GM12891 (cell line): ENCODE results near the gene PTPRN2.

Experiments used
- DNase-seq: peaks from one replicate; pipeline ENCODE4 v3.0.0; 2011; ENCODE audit warnings: low spot score; ENCODE audit not compliant: insufficient read length
- FAIRE-seq: peaks from 2 replicates; lab custom pipeline; 2011; peaks lifted over from hg19 to GRCh38; lab: Jason Lieb, UNC
- PAX5 ChIP-seq: IDR thresholded peaks from 2 replicates; pipeline ENCODE4 v1.6.1; 2011; ENCODE audit warnings: low read length, moderate library complexity, mild to moderate bottlenecking; ENCODE audit not compliant: insufficient read depth, severe bottlenecking
- POLR2A ChIP-seq: IDR thresholded peaks from 2 replicates; pipeline ENCODE4 v1.6.1; 2011; ENCODE audit warnings: low read depth, low read length, control low read depth
- POLR2AphosphoS5 ChIP-seq: IDR thresholded peaks from 2 replicates; pipeline ENCODE4 v1.6.1; 2011; ENCODE audit warnings: low read depth, low read length, control low read depth
- POU2F2 ChIP-seq: IDR thresholded peaks from 2 replicates; pipeline ENCODE4 v1.6.1; 2011; ENCODE audit warnings: low read depth, mild to moderate bottlenecking, control low read depth, low read length, moderate library complexity
- SPI1 ChIP-seq: IDR thresholded peaks from 2 replicates; pipeline ENCODE4 v1.6.1; 2011; ENCODE audit warnings: low read depth, low read length, control low read depth
- TAF1 ChIP-seq: IDR thresholded peaks from 2 replicates; pipeline ENCODE4 v1.6.1; 2011; ENCODE audit warnings: low read depth, low read length, control low read depth

PTPRN2 gene

GRCh38 chr7:157540606-157541294 is 1046.9 kb downstream of the PTPRN2 start:
- TF ChIP-seq POU2F2 (no peak), TAF1 (no peak), POLR2AphosphoS5 (no peak), PAX5 (no peak), POLR2A (no peak), SPI1 (no peak)
- FAIRE-seq (no peak), DNase-seq (no peak)

- FAIRE-seq (no peak), DNase-seq (no peak)
- TF ChIP-seq POLR2AphosphoS5: no peak
- no peak for TF ChIP-seq PAX5
- no peak for TF ChIP-seq TAF1
- TF ChIP-seq POU2F2: no peak
- no peak for TF ChIP-seq POLR2A
- TF ChIP-seq SPI1: no peak
Observed at GRCh38 chr7:157540020-157540419, 1047.6 kb downstream of the PTPRN2 start.

GRCh38 chr7:157539521-157539920 is 1048.1 kb downstream of the PTPRN2 start:
- TF ChIP-seq POLR2AphosphoS5: no peak
- no peak for TF ChIP-seq PAX5
- TF ChIP-seq POLR2A: no peak
- TF ChIP-seq SPI1: no peak
- no peak for TF ChIP-seq POU2F2
- no peak for TF ChIP-seq TAF1
- DNase-seq (no peak), FAIRE-seq (no peak)

GRCh38 chr7:157538735-157539134 is 1048.9 kb downstream of the PTPRN2 start:
- TF ChIP-seq TAF1 (no peak), POLR2AphosphoS5 (no peak), SPI1 (no peak), PAX5 (no peak), POLR2A (no peak), POU2F2 (no peak)
- no peak for FAIRE-seq
- DNase-seq: no peak

- FAIRE-seq (no peak), DNase-seq (no peak)
- TF ChIP-seq TAF1: no peak
- TF ChIP-seq POLR2A: no peak
- TF ChIP-seq POU2F2: no peak
- no peak for TF ChIP-seq PAX5
- TF ChIP-seq POLR2AphosphoS5: no peak
- no peak for TF ChIP-seq SPI1
Observed at GRCh38 chr7:157538321-157538720, 1049.3 kb downstream of the PTPRN2 start.

- DNase-seq: no peak
Observed at GRCh38 chr7:157537056-157537455, 1050.6 kb downstream of the PTPRN2 start.

GRCh38 chr7:157532068-157532467 is 1055.6 kb downstream of the PTPRN2 start:
- FAIRE-seq (no peak), DNase-seq (no peak)
- no peak for TF ChIP-seq SPI1
- TF ChIP-seq POLR2A: no peak
- TF ChIP-seq POU2F2: no peak
- TF ChIP-seq POLR2AphosphoS5: no peak
- TF ChIP-seq TAF1: no peak
- no peak for TF ChIP-seq PAX5

More at GRCh38 chr7:157537056-157537455, 1050.6 kb downstream of the PTPRN2 start:
- no peak for FAIRE-seq
- TF ChIP-seq POLR2A (no peak), POLR2AphosphoS5 (no peak), SPI1 (no peak), PAX5 (no peak), TAF1 (no peak)

- FAIRE-seq (no peak), DNase-seq (no peak)
- TF ChIP-seq POLR2A: no peak
- no peak for TF ChIP-seq SPI1
- TF ChIP-seq PAX5: no peak
- no peak for TF ChIP-seq POLR2AphosphoS5
- no peak for TF ChIP-seq TAF1
- no peak for TF ChIP-seq POU2F2
Observed at GRCh38 chr7:157529768-157530560, 1057.7 kb downstream of the PTPRN2 start.

GRCh38 chr7:157528785-157529341 is 1058.8 kb downstream of the PTPRN2 start:
- FAIRE-seq (no peak), DNase-seq (no peak)
- TF ChIP-seq PAX5: no peak
- no peak for TF ChIP-seq POU2F2
- no peak for TF ChIP-seq SPI1
- TF ChIP-seq POLR2AphosphoS5: no peak
- TF ChIP-seq POLR2A: no peak
- no peak for TF ChIP-seq TAF1
